Mesenchymal stem cell (in vitro differentiated cells and primary cell): ENCODE results near the gene RAB14.

ENCODE experiments used
- DNase-seq: peaks from one replicate; pipeline ENCODE4 v3.0.0-alpha.2; 2013
- H2AFZ ChIP-seq: one replicate; pipeline ENCODE4 v1.6.1; 2013; ENCODE audit warnings: low read depth, mild to moderate bottlenecking, control low read depth, inconsistent platforms, low read length, moderate library complexity
- H2AK5ac ChIP-seq: 2 replicates; pipeline ENCODE4 v1.6.1; 2013; ENCODE audit warnings: low read length, moderate library complexity, mild to moderate bottlenecking, inconsistent platforms; ENCODE audit not compliant: severe bottlenecking
- H2BK120ac ChIP-seq: one replicate; pipeline ENCODE4 v1.6.1; 2013; ENCODE audit warnings: low read depth, mild to moderate bottlenecking, inconsistent platforms, low read length, moderate library complexity
- H2BK12ac ChIP-seq, 2 experiments: one replicate each; pipeline ENCODE4 v1.6.1; 2013; ENCODE audit warnings: inconsistent platforms in 2 of 2, low read length in 2 of 2, mild to moderate bottlenecking in 2 of 2, moderate library complexity in 2 of 2, control low read depth in 1 of 2
- H2BK15ac ChIP-seq: one replicate; pipeline ENCODE4 v1.6.1; 2013; ENCODE audit warnings: mild to moderate bottlenecking, low read depth, inconsistent platforms; ENCODE audit not compliant: poor library complexity, severe bottlenecking
- H2BK5ac ChIP-seq: 2 replicates; pipeline ENCODE4 v1.6.1; 2013; ENCODE audit warnings: low read depth, mild to moderate bottlenecking, low read length, control low read depth, inconsistent platforms; ENCODE audit not compliant: poor library complexity, severe bottlenecking
- H3K14ac ChIP-seq, 2 experiments: one replicate each; pipeline ENCODE4 v1.6.1; 2013; ENCODE audit warnings: inconsistent platforms in 2 of 2, low read length in 2 of 2, control low read depth in 1 of 2, mild to moderate bottlenecking in 1 of 2, moderate library complexity in 1 of 2
- H3K18ac ChIP-seq, 2 experiments: one replicate each; pipeline ENCODE4 v1.6.1; 2013; ENCODE audit warnings: inconsistent platforms in 2 of 2, low read length in 2 of 2, control low read depth in 1 of 2, low read depth in 1 of 2, mild to moderate bottlenecking in 1 of 2
- H3K23ac ChIP-seq, 2 experiments: one replicate each; pipeline ENCODE4 v1.6.1; 2013; ENCODE audit warnings: inconsistent platforms in 2 of 2, low read length in 2 of 2, mild to moderate bottlenecking in 2 of 2, moderate library complexity in 2 of 2, control low read depth in 1 of 2
- H3K27ac ChIP-seq: 2 replicates; pipeline ENCODE4 v1.5.1; 2013; ENCODE audit warnings: mild to moderate bottlenecking, moderate library complexity, low read length, control low read depth, inconsistent platforms; ENCODE audit not compliant: poor library complexity, severe bottlenecking
- H3K27me3 ChIP-seq, 2 experiments: 2 replicates each; pipeline versions ENCODE4 v1.6.1 to v1.7.0; 2013; ENCODE audit warnings: low read length in 2 of 2, mild to moderate bottlenecking in 2 of 2, moderate library complexity in 2 of 2, control low read depth in 1 of 2, inconsistent platforms in 1 of 2; ENCODE audit not compliant: control insufficient read depth in 1 of 2, insufficient read depth in 1 of 2
- H3K36me3 ChIP-seq, 2 experiments: 2 replicates each; pipeline versions ENCODE4 v1.6.1 to v1.7.0; 2013; ENCODE audit warnings: low read length in 2 of 2, control low read depth in 1 of 2, inconsistent platforms in 1 of 2, low read depth in 1 of 2, mild to moderate bottlenecking in 1 of 2; ENCODE audit not compliant: insufficient read depth in 2 of 2, control insufficient read depth in 1 of 2
- H3K4ac ChIP-seq, 2 experiments: one replicate each; pipeline ENCODE4 v1.6.1; 2013; ENCODE audit warnings: inconsistent platforms in 2 of 2, low read length in 2 of 2, mild to moderate bottlenecking in 2 of 2, moderate library complexity in 2 of 2, control low read depth in 1 of 2, low read depth in 1 of 2
- H3K4me1 ChIP-seq: 2 replicates; pipeline ENCODE4 v1.6.1; 2013; ENCODE audit warnings: low read depth, low read length, control low read depth; ENCODE audit not compliant: control insufficient read depth, insufficient read depth
- H3K4me2 ChIP-seq: 2 replicates; pipeline ENCODE4 v1.6.1; 2013; ENCODE audit warnings: low read length, mild to moderate bottlenecking, inconsistent platforms; ENCODE audit not compliant: poor library complexity, severe bottlenecking
- H3K4me3 ChIP-seq, 2 experiments: 2 replicates each; pipeline versions ENCODE4 v1.5.1 to v1.7.0; 2013; ENCODE audit warnings: low read length in 2 of 2, mild to moderate bottlenecking in 2 of 2, control low read depth in 1 of 2, low read depth in 1 of 2; ENCODE audit not compliant: insufficient read depth in 1 of 2
- H3K79me1 ChIP-seq: replicated peaks from 2 replicates; pipeline ENCODE4 v1.6.1; 2013; ENCODE audit warnings: mild to moderate bottlenecking, control low read depth, low read length, inconsistent platforms; ENCODE audit not compliant: poor library complexity, severe bottlenecking
- H3K9ac ChIP-seq: 2 replicates; pipeline ENCODE4 v1.7.0; 2013; ENCODE audit warnings: mild to moderate bottlenecking, low read length, moderate library complexity
- H3K9me3 ChIP-seq: 2 replicates; pipeline ENCODE4 v1.7.0; 2013; ENCODE audit warnings: mild to moderate bottlenecking, low read length; ENCODE audit not compliant: control insufficient read depth
- H4K8ac ChIP-seq: one replicate; pipeline ENCODE4 v1.6.1; 2013; ENCODE audit warnings: inconsistent platforms, mild to moderate bottlenecking, low read length, moderate library complexity
- H4K91ac ChIP-seq: one replicate; pipeline ENCODE4 v1.6.1; 2013; ENCODE audit warnings: mild to moderate bottlenecking, low read length, inconsistent platforms
- WGBS: methylation state at CpG from one replicate; pipeline ENCODE4 v1.1.7; 2013; ENCODE audit warnings: mixed read lengths; 5-methylcytosine and 5-hydroxymethylcytosine counted together

The RAB14 gene

DNA sequence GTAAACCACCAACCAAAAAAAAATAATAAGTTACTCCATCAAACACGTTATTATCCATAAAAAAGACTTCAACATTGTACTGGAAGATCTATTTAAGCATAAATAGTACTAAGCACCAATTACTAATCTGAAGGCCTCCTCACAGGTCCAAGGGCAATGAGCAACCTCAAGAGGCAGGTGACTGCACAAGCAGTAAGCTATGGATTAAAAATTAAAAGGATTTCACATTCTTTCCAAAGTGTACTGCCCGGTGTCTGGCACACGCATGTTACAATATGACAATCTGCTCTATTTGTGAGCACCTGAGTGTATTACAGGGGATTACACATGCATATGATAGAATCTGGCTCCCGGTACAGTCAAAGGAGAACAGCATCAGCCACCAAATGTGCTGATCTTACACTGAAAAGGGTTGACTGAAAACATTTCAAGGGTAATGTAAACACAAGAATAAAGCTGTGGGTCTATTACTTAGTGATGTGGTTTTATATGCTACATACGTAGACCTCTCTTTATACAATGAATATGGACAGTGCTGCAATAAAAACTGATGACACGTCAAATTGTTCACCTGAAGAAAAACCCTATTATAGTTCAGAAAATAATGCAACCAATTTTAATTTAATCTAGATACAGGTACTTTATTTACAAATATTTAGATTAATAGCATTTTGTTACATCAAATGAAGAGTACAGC, 22.8 kb downstream of the RAB14 start:
- Histone ChIP-seq H2AFZ (no peak overlapping the region), H4K91ac (no peak overlapping the region), H2BK5ac (no peak overlapping the region), H2BK12ac (no peak overlapping the region), H3K9me3 (no peaks in the 10 kb centered on the region), H3K23ac (no peak overlapping the region), H3K4me2 (no peak overlapping the region), H2BK15ac (no peak overlapping the region), H3K79me1 (peaks cover 9% of the 10 kb centered on the region), H3K9ac (no peak overlapping the region), H3K18ac (no peak overlapping the region), H3K27ac (peak overlapping the region; percentile 35), H3K4ac (no peak overlapping the region), H3K27me3 (no peaks in the 10 kb centered on the region), H2AK5ac (no peak overlapping the region), H3K4me3 (no peak overlapping the region), H3K4me1 (peaks cover 1% of the 10 kb centered on the region), H3K36me3 (peaks cover 11 to 94% of the 10 kb centered on the region in 2 experiments), H3K14ac (no peak overlapping the region), H2BK120ac (no peak overlapping the region), H4K8ac (no peak overlapping the region)
- no peak for DNase-seq
- WGBS: 96% methylated on average over 5 of the region's 6 CpGs

- H3K4ac ChIP-seq: no peak overlapping the region
- H3K4me3 ChIP-seq: no peak overlapping the region
- peaks cover 4% of the 10 kb centered on the region for H3K79me1 ChIP-seq
- H2BK120ac ChIP-seq: no peak overlapping the region
- H3K4me1 ChIP-seq: no peaks in the 10 kb centered on the region
- H3K36me3 ChIP-seq: peaks cover 26 to 91% of the 10 kb centered on the region in 2 experiments
- no peak overlapping the region for H2AFZ ChIP-seq
- no peak overlapping the region for H4K8ac ChIP-seq
- H2BK5ac ChIP-seq: no peak overlapping the region
- no peak for DNase-seq
- H3K27ac ChIP-seq: no peak overlapping the region
- no peak overlapping the region for H4K91ac ChIP-seq
- H3K9me3 ChIP-seq: no peaks in the 10 kb centered on the region
- 97% methylated on average over 6 of the region's 7 CpGs for WGBS
- no peak overlapping the region for H3K9ac ChIP-seq
- H3K23ac ChIP-seq: no peak overlapping the region
- no peak overlapping the region for H2BK15ac ChIP-seq
- no peak overlapping the region for H3K18ac ChIP-seq
- H3K14ac ChIP-seq: no peak overlapping the region
- no peak overlapping the region for H2AK5ac ChIP-seq
- no peak overlapping the region for H3K4me2 ChIP-seq
- H2BK12ac ChIP-seq: no peak overlapping the region
- H3K27me3 ChIP-seq: no peaks in the 10 kb centered on the region
Observed at GRCh38 chr9:121173501-121173900, 28.2 kb downstream of the RAB14 start.

DNA sequence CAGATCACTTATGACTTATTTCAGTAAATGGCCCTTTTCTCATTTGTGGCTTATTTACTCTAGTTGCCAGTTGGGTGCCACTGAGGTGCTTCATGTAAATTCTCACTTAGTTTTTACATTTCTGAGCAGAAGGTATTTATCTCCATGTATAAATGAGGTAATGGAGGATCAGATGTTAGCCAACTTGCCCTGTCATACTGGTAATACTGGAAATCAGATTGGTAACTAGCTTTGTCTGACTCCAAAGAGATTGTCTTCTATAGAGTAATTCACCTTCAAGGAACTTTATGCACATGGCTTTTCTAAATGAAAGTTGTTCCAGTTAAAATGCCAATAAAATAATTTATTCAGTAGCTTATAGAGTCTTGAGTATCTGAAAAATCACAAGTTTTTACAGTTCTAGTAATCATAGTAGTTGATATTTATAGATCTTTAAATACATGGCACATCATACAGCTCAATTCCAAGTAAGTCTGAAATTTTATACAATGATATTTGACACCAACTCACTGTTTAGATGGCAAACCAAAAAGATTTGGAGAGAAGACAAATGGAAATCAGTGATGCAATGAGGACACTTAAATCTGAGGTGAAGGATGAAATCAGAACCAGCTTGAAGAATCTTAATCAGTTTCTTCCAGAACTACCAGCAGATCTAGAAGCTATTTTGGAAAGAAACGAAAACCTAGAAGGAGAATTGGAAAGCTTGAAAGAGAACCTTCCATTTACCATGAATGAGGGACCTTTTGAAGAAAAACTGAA, 28.8 kb downstream of the RAB14 start:
- whole genome bisulfite sequencing: no CpG with 5 or more reads among the region's 1 CpG
- Histone ChIP-seq H2BK12ac (no peak overlapping the region), H4K91ac (no peak overlapping the region), H3K4me1 (no peaks in the 10 kb centered on the region), H3K4me2 (no peak overlapping the region), H3K36me3 (peaks cover 26 to 91% of the 10 kb centered on the region in 2 experiments), H2BK120ac (no peak overlapping the region), H2BK5ac (no peak overlapping the region), H3K18ac (no peak overlapping the region), H2AFZ (no peak overlapping the region), H2BK15ac (no peak overlapping the region), H3K23ac (no peak overlapping the region), H3K14ac (no peak overlapping the region), H3K27me3 (no peaks in the 10 kb centered on the region), H3K27ac (no peak overlapping the region), H3K4ac (no peak overlapping the region), H3K79me1 (peaks cover 4% of the 10 kb centered on the region), H2AK5ac (no peak overlapping the region), H3K9ac (no peak overlapping the region), H3K4me3 (no peak overlapping the region), H3K9me3 (no peaks in the 10 kb centered on the region), H4K8ac (no peak overlapping the region)
- no peak for DNase-seq

DNA sequence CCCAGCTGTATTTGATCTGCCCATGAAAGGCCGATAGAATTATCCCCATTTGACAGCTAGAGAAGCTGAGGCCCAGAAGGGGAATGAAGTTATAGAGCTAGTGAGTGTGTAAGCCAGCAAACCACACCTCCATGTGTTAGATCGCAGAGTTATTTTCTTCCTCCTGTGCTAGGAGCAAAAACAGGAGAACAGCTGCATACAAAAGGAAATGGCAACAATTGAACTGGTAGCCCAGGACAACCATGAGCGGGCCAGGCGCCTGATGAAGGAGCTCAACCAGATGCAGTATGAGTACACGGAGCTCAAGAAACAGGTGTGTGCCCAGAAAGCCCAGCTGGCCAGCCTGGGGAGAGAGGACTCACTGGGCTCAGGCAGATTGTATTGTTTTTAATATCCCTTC, 30.4 kb downstream of the RAB14 start:
- Histone ChIP-seq H3K27me3 (no peaks in the 10 kb centered on the region), H3K36me3 (peaks cover 25 to 87% of the 10 kb centered on the region in 2 experiments), H3K9ac (no peak overlapping the region), H3K79me1 (peaks cover 3% of the 10 kb centered on the region), H2AFZ (no peak overlapping the region), H4K8ac (no peak overlapping the region), H3K4me2 (no peak overlapping the region), H4K91ac (no peak overlapping the region), H3K4me1 (no peaks in the 10 kb centered on the region), H3K9me3 (no peaks in the 10 kb centered on the region), H3K14ac (no peak overlapping the region), H2AK5ac (no peak overlapping the region), H2BK15ac (no peak overlapping the region), H3K18ac (no peak overlapping the region), H2BK5ac (no peak overlapping the region), H3K27ac (no peak overlapping the region), H3K4me3 (no peak overlapping the region), H3K23ac (no peak overlapping the region), H3K4ac (no peak overlapping the region), H2BK12ac (no peak overlapping the region), H2BK120ac (no peak overlapping the region)
- no peak for DNase-seq
- 97% methylated on average over 5 of the region's 5 CpGs for WGBS
